GM12878 (cell line): ENCODE results near the gene ZNF462. TPM values are rescaled to one million over a fixed set of nuclear protein-coding genes. Genes with fewer than 3 reads are reported as not detected.
A peak's percentile ranks its signal among the peaks of the same experiment; 100 is the strongest.

Experiments used
- ATAC-seq: fragments of 200-7000 bp; cut with Tn5 transposase; 3 replicates; pipeline ENCODE4 v1.9.1; 2020; ENCODE audit warnings: mild to moderate bottlenecking, moderate library complexity
- BruUV-seq: library from RNA; stranded (reverse); fragments of 400-500 nt; replicated peaks from 2 replicates; lab custom pipeline; 2021; lab: Mats Ljungman, UMichigan
- CTCF ChIA-PET: fragments of 300-600 bp; sonication (Branson Sonifier 250); formaldehyde crosslinking; extraction: SDS; loops from one replicate; lab custom pipeline; 2021; ENCODE audit warnings: inconsistent platforms; lab: Yijun Ruan, JAX
- POLR2A ChIA-PET: fragments of 350-600 bp; formaldehyde crosslinking; extraction: SDS; loops from one replicate; lab custom pipeline; 2021; ENCODE audit warnings: inconsistent platforms; lab: Charles Lee
- RAD21 ChIA-PET: fragments of 300-600 bp; sonication (Branson Sonifier 250); formaldehyde crosslinking; loops from one replicate; lab custom pipeline; 2023; ENCODE audit warnings: antibody characterized with exemption; ENCODE audit not compliant: unreplicated experiment; lab: Charles Lee
- SMC1A ChIA-PET: fragments of 300-600 bp; sonication (Branson Sonifier 250); formaldehyde crosslinking; loops from one replicate; lab custom pipeline; 2023; ENCODE audit not compliant: unreplicated experiment, uncharacterized antibody; lab: Charles Lee
- DNase-seq: peaks from one replicate; pipeline ENCODE4 v3.0.0-alpha.2; 2011; ENCODE audit warnings: low read depth, low spot score
- FAIRE-seq: peaks from 3 replicates; lab custom pipeline; 2011; peaks lifted over from hg19 to GRCh38; lab: Jason Lieb, UNC
- H2AFZ ChIP-seq: 2 replicates; pipeline ENCODE4 v1.6.0; 2011; ENCODE audit warnings: low read depth, low read length, control low read depth; ENCODE audit not compliant: control insufficient read depth
- H3K27ac ChIP-seq: 2 replicates; pipeline ENCODE4 v1.5.1; 2011; ENCODE audit warnings: control low read depth; ENCODE audit not compliant: control insufficient read depth, insufficient read depth
- H3K27me3 ChIP-seq, 2 experiments: replicated peaks in 1 of 2; 2 replicates each; pipeline versions ENCODE4 v1.6.0 to v1.6.1; 2011; ENCODE audit warnings: low read length in 1 of 2; ENCODE audit not compliant: control insufficient read depth in 2 of 2, insufficient read depth in 2 of 2
- H3K36me3 ChIP-seq, 2 experiments: 2 replicates each; pipeline ENCODE4 v1.5.1; 2011; ENCODE audit warnings: low read length in 1 of 2; ENCODE audit not compliant: control insufficient read depth in 2 of 2, insufficient read depth in 2 of 2
- H3K4me1 ChIP-seq: 2 replicates; pipeline ENCODE4 v1.6.1; 2011; ENCODE audit warnings: mild to moderate bottlenecking, low read length, moderate library complexity, mixed read lengths; ENCODE audit not compliant: control insufficient read depth, insufficient read depth
- H3K4me2 ChIP-seq: 2 replicates; pipeline ENCODE4 v1.6.0; 2011; ENCODE audit warnings: control low read depth; ENCODE audit not compliant: control insufficient read depth, insufficient read depth
- H3K4me3 ChIP-seq: fragments of 200-600 bp; sonication (generic); 2 replicates; pipeline ENCODE4 v1.5.1; 2016
- H3K79me2 ChIP-seq: 2 replicates; pipeline ENCODE4 v1.6.0; 2011; ENCODE audit warnings: low read length; ENCODE audit not compliant: control insufficient read depth, insufficient read depth
- H3K9ac ChIP-seq: 2 replicates; pipeline ENCODE4 v1.8.0; 2011; ENCODE audit warnings: low read length, control low read depth, mixed read lengths; ENCODE audit not compliant: control insufficient read depth, insufficient read depth
- H3K9me3 ChIP-seq: replicated peaks from 3 replicates; pipeline ENCODE4 v1.5.1; 2011; ENCODE audit warnings: mild to moderate bottlenecking, low read length; ENCODE audit not compliant: control insufficient read depth, insufficient read depth
- H4K20me1 ChIP-seq: 2 replicates; pipeline ENCODE4 v1.6.0; 2011; ENCODE audit not compliant: control insufficient read depth, insufficient read depth
- BCL11A ChIP-seq: IDR thresholded peaks from 2 replicates; pipeline ENCODE4 v1.6.1; 2011; ENCODE audit warnings: low read depth, low read length
- BMI1 ChIP-seq: fragments of 450-650 bp; IDR thresholded peaks from 2 replicates; pipeline ENCODE4 v1.6.1; 2016; ENCODE audit warnings: mild to moderate bottlenecking, moderate library complexity, borderline replicate concordance
- DPF2 ChIP-seq: fragments of 450-650 bp; IDR thresholded peaks from 2 replicates; pipeline ENCODE4 v1.6.1; 2017; ENCODE audit warnings: mild to moderate bottlenecking
- IKZF1 ChIP-seq: fragments of 450-650 bp; conservative IDR thresholded peaks from 2 replicates; pipeline ENCODE4 v1.6.1; 2017; ENCODE audit warnings: antibody characterized with exemption, mild to moderate bottlenecking
- IKZF2 ChIP-seq, 2 experiments: fragments of 450-650 bp; IDR thresholded peaks; 2 replicates each; pipeline ENCODE4 v1.6.1; 2017; ENCODE audit warnings: mild to moderate bottlenecking in 2 of 2, moderate library complexity in 2 of 2
- IRF4 ChIP-seq: IDR thresholded peaks from 2 replicates; pipeline ENCODE4 v1.6.1; 2011; ENCODE audit warnings: low read depth, low read length
- MTA2 ChIP-seq: fragments of 450-650 bp; IDR thresholded peaks from 2 replicates; pipeline ENCODE4 v1.6.1; 2016; ENCODE audit warnings: low read depth, mild to moderate bottlenecking, moderate library complexity
- NR2F1 ChIP-seq: fragments of 450-650 bp; conservative IDR thresholded peaks from 2 replicates; pipeline ENCODE4 v1.6.1; 2017; ENCODE audit warnings: mild to moderate bottlenecking
- PAX5 ChIP-seq: IDR thresholded peaks from 2 replicates; pipeline ENCODE4 v1.6.1; 2011; ENCODE audit warnings: low read depth, low read length, borderline replicate concordance
- POLR2AphosphoS5 ChIP-seq: IDR thresholded peaks from 2 replicates; pipeline ENCODE4 v1.6.1; 2011; ENCODE audit warnings: mild to moderate bottlenecking, low read length, inconsistent platforms
- POU2F2 ChIP-seq: IDR thresholded peaks from 3 replicates; pipeline ENCODE4 v1.6.1; 2011; ENCODE audit warnings: low read depth, mild to moderate bottlenecking, low read length, borderline replicate concordance
- RBBP5 ChIP-seq: fragments of 200-600 bp; sonication (generic); conservative IDR thresholded peaks from 2 replicates; pipeline ENCODE4 v1.6.1; 2016
- SIN3A ChIP-seq: IDR thresholded peaks from 2 replicates; pipeline ENCODE4 v1.6.1; 2012; ENCODE audit warnings: low read depth, low read length, improper control_type of control experiment
- SMARCA5 ChIP-seq: fragments of 450-650 bp; IDR thresholded peaks from 2 replicates; pipeline ENCODE4 v1.6.1; 2017; ENCODE audit warnings: mild to moderate bottlenecking
- SPI1 ChIP-seq: IDR thresholded peaks from 2 replicates; pipeline ENCODE4 v1.6.1; 2011; ENCODE audit warnings: low read depth, mild to moderate bottlenecking, low read length, moderate library complexity, borderline replicate concordance; ENCODE audit not compliant: insufficient read depth
- TCF12 ChIP-seq: IDR thresholded peaks from 2 replicates; pipeline ENCODE4 v1.6.1; 2011; ENCODE audit warnings: low read depth, mild to moderate bottlenecking, low read length
- WGBS: methylation state at CpG from one replicate; pipeline ENCODE4 v1.1.6; 2016; ENCODE audit warnings: low lambda C conversion rate; ENCODE audit not compliant: insufficient replicate concordance, insufficient coverage; ENCODE audit errors: missing lambda C conversion rate; 5-methylcytosine and 5-hydroxymethylcytosine counted together
- in situ Hi-C: fragments of 300-500 bp; cut with MboI; formaldehyde crosslinking; loops from 9 replicates; pipeline ENCODE4 v1.14.3; 2018; ENCODE audit warnings: mixed read lengths
- intact Hi-C: fragments of 100-400 bp; cut with micrococcal nuclease; formaldehyde crosslinking; loops from one replicate; pipeline ENCODE4 v1.14.2; 2022; ENCODE audit not compliant: unreplicated experiment
- polyA plus RNA-seq, 11 experiments: library from polyadenylated mRNA; depleted of rRNA in 4 of 11; unstranded in 6 of 11; stranded (reverse) in 5 of 11; fragments of >200 nt; fragmentation: Nextera tagmentation in 4 of 11; fragmentation: Illumina TruSeq in 1 of 11; extraction: Ambion mirVana in 4 of 11; extraction: Trizol in 1 of 11; gene quantifications; 1 replicate in 1 of 11; 2 replicates in 10 of 11; pipeline versions ENCODE4 v1.2.1 to v1.2.3, GENCODE V29; 2011 to 2016; ENCODE audit warnings: inconsistent platforms in 2 of 11, missing spikeins in 2 of 11, low read depth in 1 of 11
- total RNA-seq, 4 experiments: library from RNA; depleted of rRNA in 3 of 4; stranded (reverse); fragments of >200 nt in 3 of 4; fragmentation: Illumina TruSeq in 1 of 4; extraction: Trizol in 1 of 4; gene quantifications; 2 replicates each; pipeline versions ENCODE4 v1.2.1 to v1.2.3, GENCODE V29; 2013 to 2021
- TF ChIP-seq, protein P1 (sequence below): IDR thresholded peaks from 2 replicates; pipeline ENCODE4 v1.6.1; 2011; ENCODE audit warnings: low read depth, low read length, improper control_type of control experiment, borderline replicate concordance
- TF ChIP-seq, protein P2 (sequence below), 3 experiments: IDR thresholded peaks in 2 of 3; conservative IDR thresholded peaks in 1 of 3; 2 replicates each; pipeline ENCODE4 v1.5.1; 2011; ENCODE audit warnings: low read depth in 3 of 3, low read length in 3 of 3, mild to moderate bottlenecking in 3 of 3, control low read depth in 2 of 3, moderate library complexity in 2 of 3, inconsistent platforms in 1 of 3, mixed read lengths in 1 of 3; ENCODE audit not compliant: control insufficient read depth in 2 of 3, insufficient read depth in 1 of 3; ENCODE audit errors: extremely low read depth in 1 of 3
- TF ChIP-seq, protein P3 (sequence below): IDR thresholded peaks from 2 replicates; pipeline ENCODE4 v1.6.1; 2011; ENCODE audit warnings: mild to moderate bottlenecking, low read depth, low read length, moderate library complexity; ENCODE audit not compliant: insufficient replicate concordance
- TF ChIP-seq, protein P4 (sequence below): fragments of 450-650 bp; IDR thresholded peaks from 2 replicates; pipeline ENCODE4 v1.6.1; 2017; ENCODE audit warnings: low read depth, mild to moderate bottlenecking, moderate library complexity

ZNF462 gene
- total and polyA plus RNA-seq, 10 of the 15 experiments (the other 5 are each of a cell fraction or from before 2014, with no cell fraction given), result 0.27 to 13.7 (median 0.55) TPM

DNA sequence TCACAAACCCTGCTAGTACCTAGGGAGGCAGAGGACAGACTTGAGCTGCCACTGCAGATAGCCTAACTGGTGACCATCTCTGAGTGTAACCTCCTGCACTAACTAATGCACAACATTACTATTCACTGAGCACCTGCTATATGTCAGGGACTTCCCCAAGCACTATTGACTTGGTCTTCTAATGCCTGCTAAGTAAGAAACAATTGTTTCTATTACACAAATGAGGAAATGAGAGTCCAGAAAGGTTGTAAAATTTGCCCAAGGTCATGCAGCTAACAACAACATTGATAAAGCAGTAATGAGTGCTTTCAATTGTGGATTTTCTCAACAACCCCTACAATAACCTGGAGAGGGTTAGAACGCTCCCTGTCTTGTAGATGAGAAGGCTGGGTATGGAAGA, 183.7 kb downstream of the ZNF462 start:
- BruUV-seq, result no TSS peak
- H3K27ac ChIP-seq, result no peak overlapping the region
- no peaks in the 10 kb centered on the region for H3K79me2 ChIP-seq
- SMC1A ChIA-PET, result interaction anchor here (0.7 to 2.4 kb wide), 4 partner anchors 24 to 543 kb away, joined by 3 to 6 read pairs (median 4); no protein-coding TSS in a partner anchor
- CTCF ChIA-PET, result interaction anchor here (0.5 to 3.6 kb wide), 4 partner anchors 12 to 76 kb away, joined by 3 to 15 read pairs (median 3); no protein-coding TSS in a partner anchor
- POLR2A ChIA-PET, result interaction anchor here (0.8 kb wide), 1 partner anchor 159 kb away, joined by 3 read pairs; no protein-coding TSS in a partner anchor
- FAIRE-seq, result peak; percentile 77
- no peak overlapping the region; the same call in 1 of the 2 replicates for H2AFZ ChIP-seq
- H3K27me3 ChIP-seq, result no peaks in the 10 kb centered on the region
- H3K4me3 ChIP-seq, result no peak overlapping the region
- peaks cover 15% of the 10 kb centered on the region for H3K4me1 ChIP-seq
- no peaks in the 10 kb centered on the region for H3K36me3 ChIP-seq
- peak overlapping the region; percentile 13; the same call in 1 of the 2 replicates for H3K4me2 ChIP-seq
- 83% methylated on average over 1 of the region's 1 CpG for WGBS
- in situ Hi-C loops, result no loop called here
- RAD21 ChIA-PET, result no interaction called here
- intact Hi-C loops, result loop anchor here (5.0 kb wide), 1 partner anchor 91 kb away; no protein-coding TSS in a partner anchor
- H4K20me1 ChIP-seq, result no peaks in the 10 kb centered on the region
- H3K9ac ChIP-seq, result no peak overlapping the region
- DNase-seq, result peak; percentile 58
- peak; percentile 97 for ATAC-seq
- H3K9me3 ChIP-seq, result no peaks in the 10 kb centered on the region
- TF ChIP-seq, protein P1, sequence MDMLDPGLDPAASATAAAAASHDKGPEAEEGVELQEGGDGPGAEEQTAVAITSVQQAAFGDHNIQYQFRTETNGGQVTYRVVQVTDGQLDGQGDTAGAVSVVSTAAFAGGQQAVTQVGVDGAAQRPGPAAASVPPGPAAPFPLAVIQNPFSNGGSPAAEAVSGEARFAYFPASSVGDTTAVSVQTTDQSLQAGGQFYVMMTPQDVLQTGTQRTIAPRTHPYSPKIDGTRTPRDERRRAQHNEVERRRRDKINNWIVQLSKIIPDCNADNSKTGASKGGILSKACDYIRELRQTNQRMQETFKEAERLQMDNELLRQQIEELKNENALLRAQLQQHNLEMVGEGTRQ, result no peak
- TF ChIP-seq, protein P2, sequence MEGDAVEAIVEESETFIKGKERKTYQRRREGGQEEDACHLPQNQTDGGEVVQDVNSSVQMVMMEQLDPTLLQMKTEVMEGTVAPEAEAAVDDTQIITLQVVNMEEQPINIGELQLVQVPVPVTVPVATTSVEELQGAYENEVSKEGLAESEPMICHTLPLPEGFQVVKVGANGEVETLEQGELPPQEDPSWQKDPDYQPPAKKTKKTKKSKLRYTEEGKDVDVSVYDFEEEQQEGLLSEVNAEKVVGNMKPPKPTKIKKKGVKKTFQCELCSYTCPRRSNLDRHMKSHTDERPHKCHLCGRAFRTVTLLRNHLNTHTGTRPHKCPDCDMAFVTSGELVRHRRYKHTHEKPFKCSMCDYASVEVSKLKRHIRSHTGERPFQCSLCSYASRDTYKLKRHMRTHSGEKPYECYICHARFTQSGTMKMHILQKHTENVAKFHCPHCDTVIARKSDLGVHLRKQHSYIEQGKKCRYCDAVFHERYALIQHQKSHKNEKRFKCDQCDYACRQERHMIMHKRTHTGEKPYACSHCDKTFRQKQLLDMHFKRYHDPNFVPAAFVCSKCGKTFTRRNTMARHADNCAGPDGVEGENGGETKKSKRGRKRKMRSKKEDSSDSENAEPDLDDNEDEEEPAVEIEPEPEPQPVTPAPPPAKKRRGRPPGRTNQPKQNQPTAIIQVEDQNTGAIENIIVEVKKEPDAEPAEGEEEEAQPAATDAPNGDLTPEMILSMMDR (IDR thresholded peaks at IDR 0.05 in 2 of 3, conservative IDR thresholded peaks at IDR 0.05 in 1 of 3; ENCODE audit: control insufficient read depth in 2 of 3, extremely low read depth in 1 of 3, insufficient read depth in 1 of 3, low read depth in 3 of 3, low read length in 3 of 3), result no peak
- TF ChIP-seq NR2F1, result peak; percentile 99
- peak; percentile 87 for TF ChIP-seq DPF2
- no peak for TF ChIP-seq RBBP5
- TF ChIP-seq TCF12, result peak; percentile 61; the same call in 1 of the 2 replicates
- TF ChIP-seq, protein P3, sequence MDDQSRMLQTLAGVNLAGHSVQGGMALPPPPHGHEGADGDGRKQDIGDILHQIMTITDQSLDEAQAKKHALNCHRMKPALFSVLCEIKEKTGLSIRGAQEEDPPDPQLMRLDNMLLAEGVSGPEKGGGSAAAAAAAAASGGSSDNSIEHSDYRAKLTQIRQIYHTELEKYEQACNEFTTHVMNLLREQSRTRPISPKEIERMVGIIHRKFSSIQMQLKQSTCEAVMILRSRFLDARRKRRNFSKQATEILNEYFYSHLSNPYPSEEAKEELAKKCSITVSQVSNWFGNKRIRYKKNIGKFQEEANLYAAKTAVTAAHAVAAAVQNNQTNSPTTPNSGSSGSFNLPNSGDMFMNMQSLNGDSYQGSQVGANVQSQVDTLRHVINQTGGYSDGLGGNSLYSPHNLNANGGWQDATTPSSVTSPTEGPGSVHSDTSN, result no peak
- no peak for TF ChIP-seq POLR2AphosphoS5
- no peak for TF ChIP-seq SIN3A
- TF ChIP-seq IRF4, result no peak
- peak; percentile 73; the same call in 1 of the 2 replicates for TF ChIP-seq SMARCA5
- TF ChIP-seq POU2F2, result no peak
- peak in 1 of 2 experiments; percentile 54; a peak in 2 of 4 replicates for TF ChIP-seq IKZF2 (IDR thresholded peaks at IDR 0.05)
- 0 out of 2 replicates have a peak, but pooled peaks have one; percentile 21 for TF ChIP-seq PAX5
- TF ChIP-seq IKZF1, result peak; percentile 58
- peak; percentile 32; the same call in 1 of the 2 replicates for TF ChIP-seq BMI1
- peak; percentile 92 for TF ChIP-seq SPI1
- TF ChIP-seq BCL11A, result peak; percentile 55
- peak; percentile 92 for TF ChIP-seq MTA2
- TF ChIP-seq, protein P4, sequence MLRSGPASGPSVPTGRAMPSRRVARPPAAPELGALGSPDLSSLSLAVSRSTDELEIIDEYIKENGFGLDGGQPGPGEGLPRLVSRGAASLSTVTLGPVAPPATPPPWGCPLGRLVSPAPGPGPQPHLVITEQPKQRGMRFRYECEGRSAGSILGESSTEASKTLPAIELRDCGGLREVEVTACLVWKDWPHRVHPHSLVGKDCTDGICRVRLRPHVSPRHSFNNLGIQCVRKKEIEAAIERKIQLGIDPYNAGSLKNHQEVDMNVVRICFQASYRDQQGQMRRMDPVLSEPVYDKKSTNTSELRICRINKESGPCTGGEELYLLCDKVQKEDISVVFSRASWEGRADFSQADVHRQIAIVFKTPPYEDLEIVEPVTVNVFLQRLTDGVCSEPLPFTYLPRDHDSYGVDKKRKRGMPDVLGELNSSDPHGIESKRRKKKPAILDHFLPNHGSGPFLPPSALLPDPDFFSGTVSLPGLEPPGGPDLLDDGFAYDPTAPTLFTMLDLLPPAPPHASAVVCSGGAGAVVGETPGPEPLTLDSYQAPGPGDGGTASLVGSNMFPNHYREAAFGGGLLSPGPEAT, result peak; percentile 56; the same call in 1 of the 2 replicates
